PFSK-1 (cell line): ENCODE data around the gene ZNF80.

Source experiments
- FOXP2 ChIP-seq: optimal IDR thresholded peaks from 2 replicates; pipeline ENCODE3; 2011; ENCODE audit warnings: borderline replicate concordance, control low read depth, inconsistent platforms; ENCODE audit not compliant: insufficient read depth; ENCODE audit errors: extremely low read length, extremely low read depth
- POLR2AphosphoS5 ChIP-seq: IDR thresholded peaks from 2 replicates; pipeline ENCODE4 v1.6.1; 2012; ENCODE audit warnings: low read depth, mild to moderate bottlenecking, control low read depth, low read length, moderate library complexity
- SIN3A ChIP-seq: IDR thresholded peaks from 2 replicates; pipeline ENCODE4 v1.6.1; 2012; ENCODE audit warnings: mild to moderate bottlenecking, low read length, moderate library complexity, borderline replicate concordance; ENCODE audit not compliant: insufficient read depth
- TAF1 ChIP-seq: IDR thresholded peaks from 2 replicates; pipeline ENCODE4 v1.6.1; 2012; ENCODE audit warnings: low read length, control low read depth, borderline replicate concordance; ENCODE audit not compliant: insufficient read depth
- TF ChIP-seq, protein P1 (sequence below), 2 experiments: IDR thresholded peaks; 2 replicates each; pipeline versions ENCODE4 v1.6.1 to v1.8.0; 2011 to 2012; ENCODE audit warnings: low read depth in 2 of 2, low read length in 2 of 2, control low read depth in 1 of 2, inconsistent platforms in 1 of 2, mild to moderate bottlenecking in 1 of 2, moderate library complexity in 1 of 2; ENCODE audit not compliant: insufficient read depth in 1 of 2

- TF ChIP-seq FOXP2: no peak
- TF ChIP-seq POLR2AphosphoS5: no peak
- TF ChIP-seq TAF1: no peak
- TF ChIP-seq, protein P1, sequence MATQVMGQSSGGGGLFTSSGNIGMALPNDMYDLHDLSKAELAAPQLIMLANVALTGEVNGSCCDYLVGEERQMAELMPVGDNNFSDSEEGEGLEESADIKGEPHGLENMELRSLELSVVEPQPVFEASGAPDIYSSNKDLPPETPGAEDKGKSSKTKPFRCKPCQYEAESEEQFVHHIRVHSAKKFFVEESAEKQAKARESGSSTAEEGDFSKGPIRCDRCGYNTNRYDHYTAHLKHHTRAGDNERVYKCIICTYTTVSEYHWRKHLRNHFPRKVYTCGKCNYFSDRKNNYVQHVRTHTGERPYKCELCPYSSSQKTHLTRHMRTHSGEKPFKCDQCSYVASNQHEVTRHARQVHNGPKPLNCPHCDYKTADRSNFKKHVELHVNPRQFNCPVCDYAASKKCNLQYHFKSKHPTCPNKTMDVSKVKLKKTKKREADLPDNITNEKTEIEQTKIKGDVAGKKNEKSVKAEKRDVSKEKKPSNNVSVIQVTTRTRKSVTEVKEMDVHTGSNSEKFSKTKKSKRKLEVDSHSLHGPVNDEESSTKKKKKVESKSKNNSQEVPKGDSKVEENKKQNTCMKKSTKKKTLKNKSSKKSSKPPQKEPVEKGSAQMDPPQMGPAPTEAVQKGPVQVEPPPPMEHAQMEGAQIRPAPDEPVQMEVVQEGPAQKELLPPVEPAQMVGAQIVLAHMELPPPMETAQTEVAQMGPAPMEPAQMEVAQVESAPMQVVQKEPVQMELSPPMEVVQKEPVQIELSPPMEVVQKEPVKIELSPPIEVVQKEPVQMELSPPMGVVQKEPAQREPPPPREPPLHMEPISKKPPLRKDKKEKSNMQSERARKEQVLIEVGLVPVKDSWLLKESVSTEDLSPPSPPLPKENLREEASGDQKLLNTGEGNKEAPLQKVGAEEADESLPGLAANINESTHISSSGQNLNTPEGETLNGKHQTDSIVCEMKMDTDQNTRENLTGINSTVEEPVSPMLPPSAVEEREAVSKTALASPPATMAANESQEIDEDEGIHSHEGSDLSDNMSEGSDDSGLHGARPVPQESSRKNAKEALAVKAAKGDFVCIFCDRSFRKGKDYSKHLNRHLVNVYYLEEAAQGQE (IDR thresholded peaks at IDR 0.05; ENCODE audit: insufficient read depth in 1 of 2, low read depth in 2 of 2, low read length in 2 of 2): no peak
- TF ChIP-seq SIN3A: no peak
These were observed 34.9 kb upstream of the ZNF80 start for GRCh38 chr3:114272271-114272670.
